GM21367 (cell line): ENCODE results near the gene IL17RA.
"Not testable (repeated sequence)": the region's sequence is repeated elsewhere in the genome, so short reads cannot be mapped to it uniquely, and the experiment has no call there.

Experiments used
- ATAC-seq: cut with Tn5 transposase; IDR thresholded peaks from one replicate; pipeline ENCODE4 v1.9.1; 2021; ENCODE audit not compliant: unreplicated experiment

Gene IL17RA

GRCh38 chr22:17120281-17120680 is 35.5 kb downstream of the IL17RA start:
- no peak for ATAC-seq

- no peak for ATAC-seq
These were observed 36.0 kb downstream of the IL17RA start for GRCh38 chr22:17120711-17121232.

- ATAC-seq, result no peak
These were observed 36.7 kb downstream of the IL17RA start, which contains the start of gene TMEM121B for GRCh38 chr22:17121233-17122195. TSS of gene TMEM121B (minus strand) at chr22:17121360. CDS start at chr22:17121127, 233 bp downstream.

- no peak for ATAC-seq
These were observed 45.4 kb downstream of the IL17RA start for GRCh38 chr22:17130199-17130598.

GRCh38 chr22:17131686-17132085 is 46.9 kb downstream of the IL17RA start:
- ATAC-seq, result no peak

GRCh38 chr22:17132112-17132511 is 47.3 kb downstream of the IL17RA start:
- ATAC-seq, result no peak

GRCh38 chr22:17133137-17133536 is 48.3 kb downstream of the IL17RA start:
- ATAC-seq, result no peak

- no peak for ATAC-seq
These were observed 50.5 kb downstream of the IL17RA start for GRCh38 chr22:17135153-17135760.

GRCh38 chr22:17137170-17137569 is 52.4 kb downstream of the IL17RA start:
- no peak for ATAC-seq

GRCh38 chr22:17137861-17138425 is 53.1 kb downstream of the IL17RA start:
- ATAC-seq, result no peak

- no peak for ATAC-seq
These were observed 53.7 kb downstream of the IL17RA start for GRCh38 chr22:17138513-17138912.

- ATAC-seq, result no peak
These were observed 55.2 kb downstream of the IL17RA start for GRCh38 chr22:17140022-17140421.

GRCh38 chr22:17140826-17141766 is 56.3 kb downstream of the IL17RA start:
- ATAC-seq, result no peak

- no peak for ATAC-seq
These were observed 58.3 kb downstream of the IL17RA start for GRCh38 chr22:17143101-17143500.

GRCh38 chr22:17143826-17144225 is 59.0 kb downstream of the IL17RA start:
- no peak for ATAC-seq

- ATAC-seq, result no peak
These were observed 60.4 kb downstream of the IL17RA start for GRCh38 chr22:17145021-17145680.

GRCh38 chr22:17147458-17147857 is 62.7 kb downstream of the IL17RA start:
- ATAC-seq, result not testable (repeated sequence)

- ATAC-seq, result no peak
These were observed 64.4 kb downstream of the IL17RA start for GRCh38 chr22:17149076-17149815.

- ATAC-seq, result no peak
These were observed 67.5 kb downstream of the IL17RA start for GRCh38 chr22:17152340-17152739.
